HEK293T (cell line): ENCODE data around the gene RBP3.

Experiments
- CTCF ChIA-PET: fragments of 350-600 bp; formaldehyde crosslinking; extraction: SDS; loops from one replicate; lab custom pipeline; 2021; ENCODE audit warnings: antibody characterized with exemption, inconsistent platforms; lab: Yijun Ruan, JAX
- POLR2A ChIA-PET: fragments of 350-600 bp; formaldehyde crosslinking; extraction: SDS; loops from one replicate; lab custom pipeline; 2020; ENCODE audit warnings: antibody characterized with exemption, inconsistent platforms; lab: Yijun Ruan, JAX
- DNase-seq: peaks from one replicate; pipeline ENCODE4 v3.0.0; 2012; ENCODE audit warnings: mixed read lengths; ENCODE audit errors: extremely low spot score
- ARNT ChIP-seq: fragments of 450-650 bp; IDR thresholded peaks from 2 replicates; pipeline ENCODE4 v1.6.1; 2017; ENCODE audit warnings: mild to moderate bottlenecking
- BHLHE40 ChIP-seq: fragments of 450-650 bp; IDR thresholded peaks from 2 replicates; pipeline ENCODE4 v1.6.1; 2016; ENCODE audit warnings: mild to moderate bottlenecking, moderate library complexity, borderline replicate concordance
- CTBP1 ChIP-seq: fragments of 450-650 bp; IDR thresholded peaks from 2 replicates; pipeline ENCODE4 v1.6.1; 2016; ENCODE audit warnings: borderline replicate concordance
- ELF4 ChIP-seq: fragments of 450-650 bp; IDR thresholded peaks from 2 replicates; pipeline ENCODE4 v1.6.1; 2017; ENCODE audit warnings: antibody characterized with exemption
- FOXA1 ChIP-seq: fragments of 450-650 bp; IDR thresholded peaks from 2 replicates; pipeline ENCODE4 v1.6.1; 2016; ENCODE audit warnings: mild to moderate bottlenecking
- FOXK2 ChIP-seq: fragments of 450-650 bp; IDR thresholded peaks from 2 replicates; pipeline ENCODE4 v1.6.1; 2016; ENCODE audit warnings: mild to moderate bottlenecking
- FOXM1 ChIP-seq: fragments of 450-650 bp; IDR thresholded peaks from 2 replicates; pipeline ENCODE4 v1.6.1; 2017; ENCODE audit warnings: mild to moderate bottlenecking, borderline replicate concordance
- HDGF ChIP-seq: fragments of 450-650 bp; IDR thresholded peaks from 2 replicates; pipeline ENCODE4 v1.6.1; 2017; ENCODE audit warnings: antibody characterized with exemption, borderline replicate concordance
- L3MBTL2 ChIP-seq: fragments of 450-650 bp; conservative IDR thresholded peaks from 2 replicates; pipeline ENCODE4 v1.6.1; 2016; ENCODE audit warnings: mild to moderate bottlenecking
- LEF1 ChIP-seq: fragments of 450-650 bp; IDR thresholded peaks from 2 replicates; pipeline ENCODE4 v1.6.1; 2017; ENCODE audit warnings: mild to moderate bottlenecking, borderline replicate concordance
- NFRKB ChIP-seq: fragments of 450-650 bp; IDR thresholded peaks from 2 replicates; pipeline ENCODE4 v1.6.1; 2016; ENCODE audit warnings: mild to moderate bottlenecking, moderate library complexity
- SP1 ChIP-seq: fragments of 450-650 bp; IDR thresholded peaks from 2 replicates; pipeline ENCODE4 v1.6.1; 2017
- SUZ12 ChIP-seq: fragments of 450-650 bp; IDR thresholded peaks from 2 replicates; pipeline ENCODE4 v1.6.1; 2016; ENCODE audit warnings: mild to moderate bottlenecking
- TARDBP ChIP-seq: fragments of 450-650 bp; IDR thresholded peaks from 2 replicates; pipeline ENCODE4 v1.6.1; 2016
- ZNF384 ChIP-seq: fragments of 450-650 bp; IDR thresholded peaks from 2 replicates; pipeline ENCODE4 v1.6.1; 2016
- TF ChIP-seq, protein P1 (sequence below): fragments of 450-650 bp; IDR thresholded peaks from 2 replicates; pipeline ENCODE4 v1.6.1; 2016

RBP3 gene

DNA sequence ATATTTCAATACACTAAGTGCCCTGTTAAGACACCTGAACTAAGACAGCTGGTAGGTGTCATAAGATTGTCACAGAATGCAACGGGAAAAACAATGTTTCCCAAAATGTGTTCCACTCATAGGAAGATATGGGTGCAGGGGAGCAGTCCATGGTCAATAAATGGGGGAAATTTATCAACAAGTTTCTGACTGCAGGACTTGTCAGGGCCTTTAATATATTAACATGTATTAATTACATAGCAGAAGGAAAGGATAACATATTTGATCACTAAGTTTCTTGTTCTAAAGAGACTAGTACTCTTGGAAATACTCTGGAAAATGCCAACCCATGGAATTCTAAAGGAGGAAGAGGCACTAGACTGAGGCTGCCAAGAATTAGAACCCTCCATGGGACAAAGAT lies 6.7 kb downstream of the RBP3 start:
- no peak for TF ChIP-seq BHLHE40
- TF ChIP-seq ARNT = no peak
- TF ChIP-seq HDGF = no peak
- TF ChIP-seq ZNF384 = no peak
- TF ChIP-seq FOXK2 = no peak
- TF ChIP-seq LEF1 = no peak
- POLR2A ChIA-PET = no interaction called here
- DNase-seq = no peak
- CTCF ChIA-PET = no interaction called here

DNA sequence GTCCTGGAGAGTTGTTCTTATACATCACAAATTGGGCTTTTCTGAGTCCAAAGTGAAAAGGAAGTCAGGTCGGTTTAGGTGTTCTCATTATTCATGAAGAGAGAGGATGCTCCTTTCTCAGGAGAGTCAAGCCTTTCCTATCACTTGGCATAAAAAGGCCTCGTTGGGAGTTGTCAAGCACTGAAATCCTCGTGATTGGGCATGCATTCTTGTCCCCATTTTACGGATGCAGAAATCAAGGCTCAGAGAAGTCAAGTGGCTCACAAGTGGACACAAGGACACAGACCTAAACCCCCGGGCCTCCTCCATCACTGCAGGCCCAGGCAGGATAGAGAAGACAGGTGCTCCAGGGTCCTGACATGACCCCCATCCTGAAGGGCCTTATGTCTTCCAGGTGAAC lies 8.5 kb downstream of the RBP3 start:
- POLR2A ChIA-PET = no interaction called here
- DNase-seq = no peak
- CTCF ChIA-PET = no interaction called here
- no peak for TF ChIP-seq CTBP1
- TF ChIP-seq, protein P1, sequence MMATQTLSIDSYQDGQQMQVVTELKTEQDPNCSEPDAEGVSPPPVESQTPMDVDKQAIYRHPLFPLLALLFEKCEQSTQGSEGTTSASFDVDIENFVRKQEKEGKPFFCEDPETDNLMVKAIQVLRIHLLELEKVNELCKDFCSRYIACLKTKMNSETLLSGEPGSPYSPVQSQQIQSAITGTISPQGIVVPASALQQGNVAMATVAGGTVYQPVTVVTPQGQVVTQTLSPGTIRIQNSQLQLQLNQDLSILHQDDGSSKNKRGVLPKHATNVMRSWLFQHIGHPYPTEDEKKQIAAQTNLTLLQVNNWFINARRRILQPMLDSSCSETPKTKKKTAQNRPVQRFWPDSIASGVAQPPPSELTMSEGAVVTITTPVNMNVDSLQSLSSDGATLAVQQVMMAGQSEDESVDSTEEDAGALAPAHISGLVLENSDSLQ = no peak
- no peak for TF ChIP-seq ELF4

DNA sequence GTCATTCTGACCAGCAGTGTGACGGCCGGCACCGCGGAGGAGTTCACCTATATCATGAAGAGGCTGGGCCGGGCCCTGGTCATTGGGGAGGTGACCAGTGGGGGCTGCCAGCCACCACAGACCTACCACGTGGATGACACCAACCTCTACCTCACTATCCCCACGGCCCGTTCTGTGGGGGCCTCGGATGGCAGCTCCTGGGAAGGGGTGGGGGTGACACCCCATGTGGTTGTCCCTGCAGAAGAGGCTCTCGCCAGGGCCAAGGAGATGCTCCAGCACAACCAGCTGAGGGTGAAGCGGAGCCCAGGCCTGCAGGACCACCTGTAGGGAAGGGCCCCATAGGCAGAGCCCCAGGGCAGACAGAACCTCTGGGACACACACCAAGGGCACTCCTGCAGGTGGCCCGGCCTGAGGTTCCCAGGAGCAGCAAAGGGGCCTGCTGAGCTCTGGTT lies 9.0 kb downstream of the RBP3 start:
- no peak for TF ChIP-seq CTBP1
- no peak for TF ChIP-seq SP1
- TF ChIP-seq SUZ12 = no peak
- no peak for TF ChIP-seq LEF1
- TF ChIP-seq, protein P1 = no peak
- no peak for TF ChIP-seq ARNT
- TF ChIP-seq L3MBTL2 = no peak
- no peak for TF ChIP-seq FOXM1
- no peak for TF ChIP-seq TARDBP
- no peak for TF ChIP-seq FOXK2
- TF ChIP-seq BHLHE40 = no peak
- TF ChIP-seq ZNF384 = no peak
- no peak for TF ChIP-seq FOXA1
- no peak for TF ChIP-seq NFRKB
- TF ChIP-seq HDGF = no peak
- TF ChIP-seq ELF4 = no peak
- CTCF ChIA-PET = no interaction called here

DNA sequence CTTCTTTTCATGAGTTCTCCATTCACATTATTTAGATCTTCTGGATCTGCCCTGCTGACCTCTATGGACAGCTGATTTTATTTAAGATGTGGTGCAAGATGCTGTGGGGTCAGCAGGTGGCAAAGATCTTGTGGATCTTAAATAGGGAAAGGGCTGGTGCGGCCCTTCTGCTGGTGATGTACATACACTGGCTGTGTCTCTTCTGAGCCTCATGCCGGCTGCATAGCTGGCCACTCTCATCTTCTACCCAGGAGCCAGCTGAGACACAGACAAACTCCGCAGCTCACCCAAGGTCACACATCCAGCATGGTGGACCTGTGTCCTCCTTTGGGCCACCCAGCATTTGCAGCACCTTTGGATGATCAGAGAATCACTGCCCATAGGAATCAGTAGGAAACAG lies 9.7 kb downstream of the RBP3 start:
- ChIA-PET CTCF (no interaction called here), POLR2A (interaction anchor here (1.5 kb wide), 1 partner anchor 26 kb away, joined by 4 read pairs; the partner anchor contains the start of gene ZNF488)
- TF ChIP-seq CTBP1 = no peak
- TF ChIP-seq HDGF = no peak
- TF ChIP-seq SUZ12 = no peak
- TF ChIP-seq LEF1 = no peak
- no peak for TF ChIP-seq SP1
- no peak for TF ChIP-seq FOXA1
- TF ChIP-seq L3MBTL2 = no peak
- no peak for DNase-seq

More for the DNA sequence above, 9.0 kb downstream of the RBP3 start:
- POLR2A ChIA-PET = no interaction called here
- DNase-seq = no peak

DNA sequence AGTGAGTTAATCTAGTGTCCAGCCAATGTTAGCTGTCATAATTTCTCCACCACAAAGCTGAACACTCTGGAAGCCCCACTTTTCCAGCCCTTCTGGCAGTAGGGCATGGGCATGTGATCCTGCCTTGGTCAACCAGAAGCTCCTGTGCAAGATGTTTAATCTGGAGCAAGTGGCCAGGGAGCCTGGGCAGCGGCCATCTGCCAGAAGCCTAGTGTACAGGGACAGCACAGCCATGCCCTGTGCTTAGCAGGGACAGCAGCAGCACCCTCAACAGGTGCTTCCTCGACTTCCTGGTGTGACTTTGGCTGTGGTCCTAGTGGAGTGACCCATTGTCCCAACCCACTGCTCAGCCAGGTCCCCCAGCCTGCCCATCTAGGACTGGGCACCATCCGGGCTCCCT lies 10.3 kb downstream of the RBP3 start:
- ChIA-PET CTCF (interaction anchor here (0.9 kb wide), 1 partner anchor 18 kb away, joined by 3 read pairs; no protein-coding TSS in a partner anchor), POLR2A (interaction anchor here (1.5 kb wide), 1 partner anchor 26 kb away, joined by 4 read pairs; the partner anchor contains the start of gene ZNF488)
- no peak for TF ChIP-seq BHLHE40
- no peak for TF ChIP-seq ARNT
- TF ChIP-seq ZNF384 = no peak
- no peak for TF ChIP-seq CTBP1
- TF ChIP-seq NFRKB = no peak
- no peak for TF ChIP-seq L3MBTL2
- no peak for TF ChIP-seq TARDBP
- TF ChIP-seq FOXA1 = no peak
- no peak for TF ChIP-seq ELF4
- no peak for TF ChIP-seq SUZ12
- no peak for TF ChIP-seq FOXK2
- TF ChIP-seq HDGF = no peak
- TF ChIP-seq LEF1 = no peak
- TF ChIP-seq, protein P1 = no peak
- TF ChIP-seq SP1 = no peak
- TF ChIP-seq FOXM1 = no peak
- no peak for DNase-seq

DNA sequence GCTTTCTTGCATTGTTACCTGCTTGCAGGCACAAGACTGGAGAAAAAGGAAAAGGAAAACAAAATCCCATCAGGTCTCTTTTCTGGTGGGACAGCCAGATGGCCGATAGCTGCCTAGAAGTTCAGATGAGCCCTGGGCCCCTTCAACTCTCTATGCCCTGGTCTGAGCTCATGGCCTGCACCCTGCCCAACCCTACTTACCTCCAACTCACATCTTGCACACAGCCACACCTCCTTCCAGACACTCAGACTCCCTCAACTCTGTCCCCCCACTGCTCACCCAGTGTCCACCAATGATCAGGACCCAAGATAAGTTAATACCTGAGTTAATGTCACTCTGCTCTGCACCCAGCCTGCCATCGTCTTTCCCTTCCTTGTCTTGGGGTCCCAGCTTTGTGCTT lies 10.9 kb downstream of the RBP3 start:
- ChIA-PET CTCF (interaction anchor here (0.9 kb wide), 1 partner anchor 19 kb away, joined by 3 read pairs; no protein-coding TSS in a partner anchor), POLR2A (interaction anchor here (1.5 kb wide), 1 partner anchor 25 kb away, joined by 4 read pairs; the partner anchor contains the start of gene ZNF488)
- TF ChIP-seq LEF1 (no peak), NFRKB (no peak), CTBP1 (no peak), SUZ12 (no peak), FOXK2 (no peak), SP1 (no peak), ZNF384 (no peak)
- TF ChIP-seq, protein P1 = no peak
- no peak for DNase-seq
